K562 (cell line): ENCODE measurements around the gene TANC1. TPM values are rescaled to one million over a fixed set of nuclear protein-coding genes. Genes with fewer than 3 reads are reported as not detected.
A peak's percentile ranks its signal among the peaks of the same experiment; 100 is the strongest.

ENCODE experiments used
- ATAC-seq: fragments of 200-7000 bp; cut with Tn5 transposase; 3 replicates; pipeline ENCODE4 v1.9.1; 2020; ENCODE audit warnings: moderate library complexity
- BruUV-seq: library from RNA; stranded (reverse); fragments of 400-500 nt; replicated peaks from 2 replicates; lab custom pipeline; 2021; lab: Mats Ljungman, UMichigan
- CTCF ChIA-PET: fragments of 300-600 bp; formaldehyde crosslinking; extraction: SDS; loops from one replicate; lab custom pipeline; 2021; ENCODE audit warnings: low intra/inter-chr PET ratio; lab: Yijun Ruan, JAX
- POLR2A ChIA-PET: fragments of 300-600, 350-650 bp; sonication (Branson Sonifier 250); formaldehyde crosslinking; extraction: SDS; loops from one replicate; lab custom pipeline; 2021; ENCODE audit warnings: antibody characterized with exemption, inconsistent platforms; lab: Yijun Ruan, JAX
- DNase-seq, 4 experiments: peaks; one replicate each; pipeline versions ENCODE4 v3.0.0 to v3.0.0-alpha.2; 2011 to 2018; ENCODE audit warnings: low spot score in 3 of 4, mixed read lengths in 3 of 4; ENCODE audit errors: extremely low read depth in 1 of 4
- FAIRE-seq: peaks from 2 replicates; lab custom pipeline; 2011; peaks lifted over from hg19 to GRCh38; lab: Jason Lieb, UNC
- H2AFZ ChIP-seq: 2 replicates; pipeline ENCODE4 v1.6.0; 2011; ENCODE audit warnings: low read depth, low read length, control low read depth, inconsistent platforms
- H3K27ac ChIP-seq: fragments of 200-600 bp; 3 replicates; pipeline ENCODE4 v1.8.0; 2011; ENCODE audit warnings: low read depth, mild to moderate bottlenecking, control low read depth, inconsistent platforms, low read length, moderate library complexity, mixed read lengths; ENCODE audit errors: extremely low read depth
- H3K27me3 ChIP-seq, 2 experiments: fragments of 300-600 bp in 1 of 2; 2 replicates in 1 of 2; 3 replicates in 1 of 2; pipeline versions ENCODE4 v1.6.0 to v1.8.0; 2011; ENCODE audit warnings: inconsistent platforms in 2 of 2, low read length in 2 of 2, mild to moderate bottlenecking in 1 of 2, mixed read lengths in 1 of 2, moderate library complexity in 1 of 2; ENCODE audit not compliant: control insufficient read depth in 2 of 2, insufficient read depth in 2 of 2
- H3K36me3 ChIP-seq: fragments of 300-600 bp; 3 replicates; pipeline ENCODE4 v1.8.0; 2011; ENCODE audit warnings: mild to moderate bottlenecking, low read length, inconsistent platforms; ENCODE audit not compliant: control insufficient read depth, insufficient read depth
- H3K4me1 ChIP-seq, 2 experiments: fragments of 200-600 bp in 1 of 2; replicated peaks in 1 of 2; 2 replicates in 1 of 2; 3 replicates in 1 of 2; pipeline versions ENCODE4 v1.5.1 to v1.8.0; 2011; ENCODE audit warnings: inconsistent platforms in 2 of 2, low read length in 2 of 2, mild to moderate bottlenecking in 1 of 2, mixed read lengths in 1 of 2, moderate library complexity in 1 of 2; ENCODE audit not compliant: control insufficient read depth in 2 of 2, insufficient read depth in 2 of 2
- H3K4me2 ChIP-seq: 2 replicates; pipeline ENCODE4 v1.6.1; 2011; ENCODE audit warnings: low read length, control low read depth, inconsistent platforms, mixed read lengths; ENCODE audit not compliant: insufficient read depth
- H3K4me3 ChIP-seq: fragments of 200-600 bp; sonication (generic), shearing (Covaris generic); 2 replicates; pipeline ENCODE4 v1.5.1; 2016; ENCODE audit warnings: control low read depth, inconsistent platforms
- H3K79me2 ChIP-seq: fragments of 200-600 bp; 3 replicates; pipeline ENCODE4 v1.8.0; 2011; ENCODE audit warnings: low read length, inconsistent platforms; ENCODE audit not compliant: control insufficient read depth, insufficient read depth
- H3K9ac ChIP-seq, 2 experiments: 2 replicates each; pipeline versions ENCODE4 v1.6.0 to v1.6.1; 2011; ENCODE audit warnings: low read depth in 2 of 2, low read length in 2 of 2, control low read depth in 1 of 2, inconsistent platforms in 1 of 2, mild to moderate bottlenecking in 1 of 2, mixed read lengths in 1 of 2; ENCODE audit not compliant: insufficient read depth in 1 of 2
- H3K9me1 ChIP-seq: one replicate; pipeline ENCODE4 v1.6.0; 2011; ENCODE audit warnings: inconsistent platforms, mild to moderate bottlenecking, low read length, moderate library complexity; ENCODE audit not compliant: control insufficient read depth, insufficient read depth
- H3K9me3 ChIP-seq: replicated peaks from 2 replicates; pipeline ENCODE4 v1.5.1; 2011; ENCODE audit warnings: low read depth, low read length, inconsistent platforms; ENCODE audit not compliant: control insufficient read depth, insufficient read depth
- H4K20me1 ChIP-seq: replicated peaks from 2 replicates; pipeline ENCODE4 v1.6.1; 2011; ENCODE audit warnings: low read length, inconsistent platforms, mixed read lengths; ENCODE audit not compliant: control insufficient read depth, insufficient read depth
- IFI16 ChIP-seq: fragments of 250-450 bp; sonication (Bioruptor Pico); IDR thresholded peaks from 2 replicates; pipeline ENCODE4 v2.1.2; 2022; ENCODE audit warnings: mild to moderate bottlenecking, inconsistent platforms
- MTA1 ChIP-seq: fragments of 450-650 bp; IDR thresholded peaks from 2 replicates; pipeline ENCODE4 v1.6.1; 2017; ENCODE audit warnings: borderline replicate concordance
- PHF21A ChIP-seq: fragments of 450-650 bp; IDR thresholded peaks from 2 replicates; pipeline ENCODE4 v1.6.1; 2017; ENCODE audit warnings: low read depth, borderline replicate concordance
- RAD21 ChIP-seq, 2 experiments: fragments of 250-450 bp in 1 of 2; fragments of 450-650 bp in 1 of 2; sonication (Bioruptor Pico) in 1 of 2; formaldehyde crosslinking in 1 of 2; IDR thresholded peaks in 1 of 2; conservative IDR thresholded peaks in 1 of 2; 2 replicates each; pipeline versions ENCODE4 v1.4.0 to v1.8.0; 2020 to 2022; ENCODE audit warnings: mild to moderate bottlenecking in 2 of 2, moderate library complexity in 1 of 2
- TAF7 ChIP-seq: fragments of 450-650 bp; IDR thresholded peaks from 2 replicates; pipeline ENCODE4 v1.6.1; 2016; ENCODE audit warnings: missing genetic modification characterization, missing compliant biosample characterization
- ZNF324 ChIP-seq: fragments of 250-450 bp; sonication (Bioruptor Pico); IDR thresholded peaks from 2 replicates; pipeline ENCODE4 v1.4.0; 2020; ENCODE audit warnings: mild to moderate bottlenecking
- ZNF584 ChIP-seq: fragments of 200-800 bp; sonication (Bioruptor generic); IDR thresholded peaks from 2 replicates; pipeline ENCODE4 v1.6.1; 2016; ENCODE audit warnings: low read depth, mild to moderate bottlenecking, missing genetic modification characterization, missing compliant biosample characterization
- ZSCAN32 ChIP-seq: fragments of 450-650 bp; formaldehyde crosslinking; IDR thresholded peaks from 2 replicates; pipeline ENCODE4 v1.4.0; 2020; ENCODE audit warnings: mild to moderate bottlenecking, moderate library complexity
- WGBS: fragments of 100-300 bp; shearing (Covaris generic); methylation state at CpG from one replicate; pipeline ENCODE4 v1.1.6; 2016; ENCODE audit warnings: low coverage, mixed read lengths; ENCODE audit not compliant: insufficient coverage; ENCODE audit errors: missing lambda C conversion rate; 5-methylcytosine and 5-hydroxymethylcytosine counted together
- in situ Hi-C: fragments of 300-500 bp; cut with MboI; formaldehyde crosslinking; loops from 4 replicates; pipeline ENCODE4 v1.15.0; 2018; ENCODE audit warnings: inconsistent platforms, mixed read lengths
- intact Hi-C: fragments of 100-400 bp; cut with micrococcal nuclease; formaldehyde crosslinking; loops from 2 replicates; pipeline ENCODE4 v1.14.2; 2022
- polyA plus RNA-seq, 8 experiments: library from polyadenylated mRNA; depleted of rRNA in 4 of 8; stranded (reverse) in 5 of 8; unstranded in 3 of 8; fragments of >200 nt; fragmentation: Nextera tagmentation in 2 of 8; fragmentation: Illumina TruSeq in 1 of 8; extraction: Ambion mirVana in 2 of 8; extraction: Trizol in 1 of 8; gene quantifications; 2 replicates each; pipeline versions ENCODE4 v1.2.1 to v1.2.3, GENCODE V29; 2011 to 2014; ENCODE audit warnings: inconsistent platforms in 1 of 8, missing spikeins in 1 of 8
- total RNA-seq, 7 experiments: library from RNA; depleted of rRNA in 6 of 7; stranded (reverse); fragments of >200 nt in 6 of 7; fragmentation: Illumina TruSeq in 2 of 7; extraction: Trizol in 2 of 7; gene quantifications; 2 replicates each; pipeline versions ENCODE4 v1.2.1 to v1.2.3, GENCODE V29; 2011 to 2021; ENCODE audit warnings: low replicate concordance in 1 of 7

The TANC1 gene
- total and polyA plus RNA-seq, 9 of the 15 experiments (the other 6 are each of a cell fraction or from before 2014, with no cell fraction given), result under 0.01 to 0.20 (median 0.07) TPM; not detected in 1

DNA sequence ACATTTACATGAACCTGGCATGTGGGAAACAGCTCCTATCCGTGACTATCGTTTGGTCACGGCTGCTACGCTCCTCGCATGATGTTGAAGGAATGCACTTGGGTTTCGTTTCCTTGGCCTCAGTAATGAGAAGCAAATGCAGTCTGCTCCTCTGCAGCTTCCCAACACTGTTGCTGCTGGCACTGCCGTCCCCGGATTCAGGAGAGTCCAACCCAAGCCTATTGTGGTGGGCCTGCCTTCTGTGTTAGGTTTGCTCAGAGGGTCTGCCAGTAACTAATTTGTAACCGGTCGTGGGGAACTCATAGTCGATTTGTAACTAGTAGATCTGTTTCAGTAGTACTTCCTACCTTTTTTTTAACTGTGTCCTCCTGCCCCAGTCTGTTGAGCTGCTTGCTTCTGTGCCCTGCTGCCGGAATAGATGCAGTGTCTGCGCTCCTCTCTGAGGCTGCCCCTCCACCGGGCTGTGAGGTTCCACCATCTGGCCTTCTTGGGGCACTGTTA, 259.7 kb downstream of the TANC1 start:
- BruUV-seq, result no TSS peak
- no peak overlapping the region for H3K27ac ChIP-seq
- H4K20me1 ChIP-seq, result no peaks in the 10 kb centered on the region
- FAIRE-seq (no peak), DNase-seq (no peak)
- no peaks in the 10 kb centered on the region for H3K79me2 ChIP-seq
- H2AFZ ChIP-seq, result no peak overlapping the region; the same call in 1 of the 2 replicates
- CTCF ChIA-PET, result no interaction called here
- peaks cover 6 to 7% of the 10 kb centered on the region in 2 experiments for H3K4me1 ChIP-seq
- POLR2A ChIA-PET, result interaction anchor here (0.6 kb wide), 1 partner anchor 22 kb away, joined by 3 read pairs; no protein-coding TSS in a partner anchor
- no peak overlapping the region for H3K4me3 ChIP-seq
- in situ Hi-C loops, result no loop called here
- no peaks in the 10 kb centered on the region for H3K9me3 ChIP-seq
- H3K27me3 ChIP-seq, result no peaks in the 10 kb centered on the region
- TF ChIP-seq ZNF584 (CRISPR knock-in tag) (no peak), ZNF324 (CRISPR knock-in tag) (no peak), IFI16 (CRISPR knock-in tag) (no peak), MTA1 (no peak), RAD21 (CRISPR knock-in tag; conservative IDR thresholded peaks at IDR 0.05 in 1 of 2, IDR thresholded peaks at IDR 0.05 in 1 of 2) (no peak), TAF7 (tag) (no peak), PHF21A (no peak), ZSCAN32 (no peak)
- TF ChIP-seq, all 486 proteins: peak for 0
- Histone ChIP-seq H3K36me3 (no peaks in the 10 kb centered on the region), H3K9me1 (no peaks in the 10 kb centered on the region), H3K9ac (peak overlapping the region in 1 of 2 experiments; percentile 33; a peak in 1 of 4 replicates), H3K4me2 (no peak overlapping the region)
- WGBS, result 69% methylated on average over 14 of the region's 14 CpGs
- no peak for ATAC-seq
- intact Hi-C loops, result no loop called here
